GM18499 (cell line): ENCODE results near the gene NTM.

Source experiments
- ATAC-seq: cut with Tn5 transposase; IDR thresholded peaks from one replicate; pipeline ENCODE4 v1.9.1; 2021; ENCODE audit warnings: moderate number of reproducible peaks; ENCODE audit not compliant: insufficient read depth, unreplicated experiment

The NTM gene

DNA sequence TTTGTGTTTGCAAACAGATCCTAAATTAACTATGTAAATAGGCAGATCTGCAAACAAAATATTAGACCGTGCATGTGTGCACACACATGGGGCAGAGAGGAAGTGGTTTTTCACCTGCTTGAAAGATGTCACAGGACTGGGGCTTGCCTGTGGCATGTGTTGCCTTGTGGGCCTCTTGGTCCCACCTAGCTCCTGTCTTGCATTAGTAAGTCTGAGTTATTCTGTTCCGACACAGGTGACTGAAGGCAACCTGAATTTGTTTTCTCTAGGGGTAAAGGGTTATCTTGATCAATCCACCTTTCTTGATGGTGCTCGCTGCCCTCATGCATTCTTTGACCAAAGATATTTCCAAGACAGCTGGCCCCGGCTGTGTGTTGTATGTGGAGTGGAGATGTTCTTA, 667.5 kb downstream of the NTM start:
- ATAC-seq, result no peak

DNA sequence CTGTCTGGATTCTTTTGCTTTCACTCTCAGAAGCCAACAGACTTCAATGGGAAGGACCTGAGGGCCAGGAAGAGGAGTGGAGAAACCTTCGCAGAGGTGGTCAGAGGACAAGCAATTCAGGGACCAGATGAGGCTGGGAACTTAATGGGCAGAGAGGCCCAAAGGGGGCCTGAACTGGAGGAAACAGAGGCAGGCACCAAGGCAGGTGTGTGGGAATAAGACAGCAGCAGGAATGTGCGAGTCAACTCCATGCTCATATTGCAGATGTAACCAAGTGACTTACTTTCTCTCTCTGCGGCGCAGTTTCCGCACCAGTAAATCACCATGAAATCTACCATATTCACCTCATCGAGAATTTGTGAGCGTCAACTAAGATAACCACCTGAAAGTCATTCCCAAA, 669.1 kb downstream of the NTM start:
- no peak for ATAC-seq

GRCh38 chr11:132042296-132042695, 671.9 kb downstream of the NTM start:
- no peak for ATAC-seq

GRCh38 chr11:132043714-132044113, 673.3 kb downstream of the NTM start:
- no peak for ATAC-seq

GRCh38 chr11:132045107-132045506, 674.7 kb downstream of the NTM start:
- ATAC-seq, result no peak

DNA sequence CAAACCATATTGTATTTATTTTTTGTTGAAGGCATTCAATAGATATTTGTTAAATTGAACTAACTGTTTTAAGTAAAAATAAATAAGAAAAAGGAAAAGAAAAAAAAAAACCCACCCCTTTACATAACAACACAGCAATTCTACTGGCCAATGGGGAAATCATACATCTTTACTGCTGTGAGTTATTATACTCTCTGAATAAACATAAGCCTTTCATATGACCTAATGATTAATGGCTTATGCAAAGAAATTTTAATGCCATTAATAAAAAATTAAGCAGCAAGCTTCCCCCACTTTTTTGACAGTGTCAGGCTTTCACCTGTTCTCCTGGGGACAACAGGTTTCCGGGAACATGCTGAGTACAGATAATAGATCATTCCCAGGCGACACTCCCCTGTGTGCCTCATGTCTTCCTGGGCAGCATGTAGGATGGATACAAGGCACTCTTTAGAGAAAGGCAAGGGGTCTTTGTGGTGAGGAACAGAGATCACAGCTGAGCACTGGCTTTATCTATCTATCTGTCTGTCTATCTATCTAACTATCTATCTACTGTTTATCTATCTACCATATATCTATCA, 676.0 kb downstream of the NTM start:
- ATAC-seq, result no peak

GRCh38 chr11:132047167-132047566, 676.8 kb downstream of the NTM start:
- ATAC-seq, result no peak

DNA sequence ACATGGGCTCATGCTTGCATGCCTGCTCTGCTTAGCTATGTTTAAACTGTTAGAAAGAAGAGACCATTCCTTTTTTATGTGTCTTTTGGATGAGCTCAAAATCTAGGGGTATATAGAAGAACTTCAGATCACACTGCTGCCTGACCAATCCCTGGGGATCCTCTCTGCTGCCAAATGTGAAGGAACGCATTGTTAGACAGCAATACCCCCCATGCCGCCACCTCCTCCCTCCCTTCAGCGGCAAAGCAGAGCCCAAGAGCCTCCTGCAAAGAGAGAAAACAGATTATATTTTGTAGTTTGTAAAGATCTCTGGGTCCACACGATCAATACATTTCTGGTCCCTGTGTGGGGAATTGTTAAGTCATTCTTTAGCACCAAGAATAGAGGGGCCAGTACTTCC, 677.6 kb downstream of the NTM start:
- ATAC-seq, result no peak

GRCh38 chr11:132049205-132049604, 678.8 kb downstream of the NTM start:
- no peak for ATAC-seq

DNA sequence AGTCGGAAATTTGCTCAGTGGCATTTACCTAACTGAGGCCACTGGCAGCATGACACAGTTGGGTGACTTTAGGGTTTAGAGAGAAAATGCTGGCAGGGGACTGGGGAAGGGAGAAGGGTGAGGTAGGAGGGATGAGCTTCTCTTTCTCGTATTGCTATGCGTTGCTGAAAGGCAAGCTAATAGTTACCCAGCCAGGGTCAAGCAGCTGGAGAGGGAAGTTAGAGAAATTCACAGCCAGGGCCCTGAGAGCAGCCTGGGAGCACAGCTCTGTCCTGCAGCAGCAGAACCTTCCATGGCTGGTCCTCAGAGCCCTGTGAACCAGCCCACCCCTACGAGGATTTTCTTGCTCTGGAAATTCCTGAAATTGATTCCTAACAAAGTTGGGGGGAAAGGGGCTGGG, 679.6 kb downstream of the NTM start:
- no peak for ATAC-seq

- no peak for ATAC-seq
These were observed 680.3 kb downstream of the NTM start for GRCh38 chr11:132050577-132051165.

DNA sequence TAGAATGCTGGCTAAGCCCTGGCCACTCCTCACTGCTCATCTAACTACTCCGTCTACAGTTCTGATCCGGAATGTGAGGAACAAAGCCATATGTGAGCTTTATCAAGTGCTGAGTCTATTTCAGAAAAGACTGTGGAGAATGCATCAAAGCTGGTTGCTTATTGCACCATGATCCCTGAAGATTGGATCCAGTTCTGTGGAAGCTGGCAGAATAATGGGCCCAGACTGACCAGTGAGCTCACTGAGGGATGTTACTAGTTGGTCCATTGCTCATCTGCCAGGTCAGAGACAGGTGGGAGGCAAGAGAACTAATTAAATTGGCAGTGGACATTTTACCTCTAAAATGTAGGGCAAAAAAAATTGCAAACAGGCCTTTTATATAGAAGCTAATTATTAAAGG, 681.3 kb downstream of the NTM start:
- no peak for ATAC-seq

DNA sequence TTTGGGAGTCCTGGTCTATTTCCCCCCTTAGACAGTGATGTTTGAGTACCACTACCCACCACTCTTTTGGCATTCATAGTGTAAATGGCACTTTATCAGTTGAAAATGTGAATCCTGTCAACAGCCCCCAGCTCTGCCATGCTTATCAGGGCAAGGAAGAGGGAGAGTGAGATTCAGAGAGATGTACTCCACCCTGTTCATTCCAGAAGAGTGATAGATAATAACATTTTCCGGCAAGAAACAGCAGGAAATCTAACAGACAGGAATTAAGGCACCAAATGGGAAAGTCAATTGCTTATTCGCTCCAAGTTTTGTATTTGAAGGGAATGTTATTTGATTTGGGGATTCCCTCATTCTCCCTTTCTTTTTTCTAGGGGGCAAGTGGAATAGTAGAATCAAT, 681.9 kb downstream of the NTM start:
- no peak for ATAC-seq

DNA sequence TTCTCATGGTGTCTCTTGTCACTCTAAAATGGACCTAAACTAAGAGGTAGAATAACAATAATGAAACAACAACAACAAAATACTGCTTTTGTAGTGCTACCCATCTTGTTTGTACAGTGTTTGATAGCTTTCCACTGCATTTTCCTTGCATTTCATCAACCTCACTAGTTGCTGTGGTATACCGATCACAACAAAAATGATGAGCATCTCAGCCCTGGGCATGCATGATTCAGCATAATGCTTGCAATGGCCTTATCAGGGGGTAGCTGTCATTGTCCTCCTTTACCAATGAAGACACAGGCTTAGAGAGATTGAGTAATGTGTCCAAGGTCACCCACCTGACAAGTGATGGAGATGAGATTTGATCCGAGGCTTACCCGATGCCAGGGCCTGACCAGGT, 682.5 kb downstream of the NTM start:
- no peak for ATAC-seq

GRCh38 chr11:132054822-132055221, 684.4 kb downstream of the NTM start:
- no peak for ATAC-seq

DNA sequence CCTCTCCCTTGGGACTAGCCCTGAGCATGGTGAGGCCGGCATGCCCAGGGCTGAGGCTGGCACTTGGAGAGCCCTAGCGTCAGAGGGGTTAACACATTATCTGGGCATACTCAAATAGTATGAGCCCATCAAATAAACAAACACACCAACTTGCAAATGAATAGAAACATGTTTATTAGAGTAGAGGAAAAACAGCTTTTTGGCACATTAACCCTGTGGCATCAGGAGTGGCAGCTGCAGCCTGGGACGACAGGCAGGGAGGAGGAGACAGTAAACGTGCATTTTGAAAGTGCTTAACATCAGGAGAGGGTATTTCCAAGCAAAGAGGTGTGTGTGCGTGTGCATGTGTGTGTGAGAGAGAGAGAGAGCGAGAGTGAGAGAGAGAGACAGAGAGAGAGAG, 684.9 kb downstream of the NTM start:
- ATAC-seq, result no peak

- ATAC-seq, result no peak
These were observed 686.3 kb downstream of the NTM start for GRCh38 chr11:132056689-132057088.

DNA sequence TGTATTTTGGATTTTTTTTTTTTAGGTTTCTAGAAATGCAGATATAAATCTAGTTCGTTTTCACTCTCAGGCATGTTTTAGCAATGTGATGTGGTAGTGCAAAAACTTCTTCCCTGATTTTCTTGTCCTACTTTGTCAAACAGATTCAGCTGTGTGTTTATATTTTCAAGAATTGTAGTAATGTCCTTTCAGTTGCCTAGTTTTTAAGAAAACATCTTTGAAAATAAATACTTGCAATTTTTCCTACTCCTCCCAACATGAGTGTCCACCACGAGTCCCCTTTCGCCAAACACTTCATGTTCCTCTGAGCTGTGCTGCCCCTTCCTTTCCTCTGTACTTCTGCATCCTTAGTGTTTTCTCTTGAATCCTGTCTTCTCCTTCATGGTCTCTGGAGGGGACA, 686.9 kb downstream of the NTM start:
- ATAC-seq, result no peak

DNA sequence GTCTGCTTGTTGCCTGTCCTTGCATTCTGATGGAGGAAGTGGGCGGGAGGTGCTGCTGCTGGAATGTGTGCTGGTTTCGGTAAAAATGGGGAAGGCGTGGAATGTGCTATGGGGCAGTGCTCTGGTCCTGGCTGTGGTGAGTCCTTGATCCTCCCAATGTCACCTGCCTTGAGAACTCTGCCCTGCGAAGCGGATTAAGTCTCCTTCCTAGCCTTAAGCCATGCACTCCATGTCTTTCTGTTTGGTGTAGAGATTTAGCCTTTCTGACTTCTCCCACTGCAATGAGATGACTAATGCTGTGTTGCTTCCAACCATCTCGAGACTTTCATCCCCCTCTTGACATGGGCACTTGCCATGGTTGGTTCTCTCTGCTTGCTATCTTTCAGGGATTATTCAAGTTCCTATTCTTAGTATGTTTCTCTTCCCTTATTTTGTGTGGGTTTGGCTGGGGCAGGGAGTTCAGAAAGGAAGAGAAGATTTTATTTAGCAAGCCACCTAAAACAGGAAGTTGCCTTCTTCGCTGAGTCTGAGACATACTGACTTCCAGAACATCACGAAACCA, 687.9 kb downstream of the NTM start:
- no peak for ATAC-seq

GRCh38 chr11:132060567-132060966, 690.2 kb downstream of the NTM start:
- ATAC-seq, result no peak

DNA sequence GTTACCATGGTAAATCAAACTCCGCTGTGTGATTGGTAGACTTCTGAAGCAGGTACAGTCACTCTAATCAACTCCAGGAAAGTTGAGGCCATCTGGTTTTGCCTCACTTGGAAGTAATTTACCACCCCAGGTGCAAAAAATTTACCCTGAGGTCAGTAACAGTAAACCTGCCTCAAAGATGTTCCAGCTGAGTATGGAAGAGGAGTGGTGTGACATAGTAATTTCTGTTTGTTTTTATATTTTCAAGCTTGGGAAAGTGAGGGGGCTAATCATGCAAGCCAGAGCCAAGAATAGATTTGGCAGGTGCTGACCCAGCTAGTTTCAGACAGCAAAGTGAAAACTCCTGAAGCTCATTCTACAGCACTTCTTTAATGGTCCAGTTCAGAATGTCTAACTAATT, 691.6 kb downstream of the NTM start:
- no peak for ATAC-seq

DNA sequence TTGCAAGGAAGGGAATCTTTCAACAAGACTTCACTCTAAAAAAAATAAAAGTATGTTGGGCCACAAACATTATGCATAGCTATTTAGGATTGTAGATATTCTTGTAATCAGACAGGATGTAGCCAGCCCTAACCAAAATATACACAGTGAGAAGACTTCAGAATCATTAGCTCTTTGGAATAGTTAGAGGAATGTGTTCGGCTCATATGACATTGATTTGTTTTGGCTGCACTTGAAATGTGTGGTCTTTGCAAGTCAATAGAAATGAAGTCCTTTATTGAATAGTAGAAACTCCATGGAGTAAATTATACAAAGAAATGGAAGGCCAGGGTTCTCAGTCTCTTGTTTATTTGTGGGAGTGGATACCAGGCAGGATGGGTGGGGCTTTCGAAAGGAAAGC, 692.1 kb downstream of the NTM start:
- ATAC-seq, result no peak
